Ramos (cell line): Measurements from ENCODE around the gene NTN1.

Experiments
- in situ Hi-C: fragments of 300-500 bp; cut with MboI; formaldehyde crosslinking; loops from one replicate; pipeline ENCODE4 v1.14.3; 2022; ENCODE audit warnings: low sequenced_read_pairs; ENCODE audit not compliant: unreplicated experiment

The NTN1 gene

GRCh38 chr17:9237661-9238301, 216.5 kb downstream of the NTN1 start:
- in situ Hi-C loops: no loop called here

GRCh38 chr17:9238340-9239245, 217.3 kb downstream of the NTN1 start:
- in situ Hi-C loops: no loop called here

DNA sequence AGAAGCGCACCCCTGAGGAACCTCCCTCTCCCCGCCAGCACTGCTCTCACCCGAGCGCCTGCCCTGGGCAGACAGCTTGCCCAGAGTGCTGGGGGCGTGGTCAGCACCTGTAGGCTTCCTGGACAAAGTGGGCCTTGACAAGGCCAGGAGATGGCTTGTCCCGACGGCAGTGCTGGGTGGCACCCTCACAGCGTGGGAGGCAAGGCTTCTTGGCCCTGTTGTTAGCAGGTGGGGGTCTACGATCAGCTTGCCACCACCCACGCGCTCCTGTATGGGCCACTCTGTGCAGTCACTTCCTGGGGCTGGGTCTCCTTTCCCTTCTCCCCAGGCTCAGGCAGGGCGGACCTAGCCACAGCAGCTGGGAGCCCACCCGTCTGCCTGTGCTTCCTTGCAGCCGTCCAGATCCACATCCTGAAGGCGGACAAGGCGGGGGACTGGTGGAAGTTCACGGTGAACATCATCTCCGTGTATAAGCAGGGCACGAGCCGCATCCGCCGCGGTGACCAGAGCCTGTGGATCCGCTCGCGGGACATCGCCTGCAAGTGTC, 218.0 kb downstream of the NTN1 start:
- in situ Hi-C loops: no loop called here

DNA sequence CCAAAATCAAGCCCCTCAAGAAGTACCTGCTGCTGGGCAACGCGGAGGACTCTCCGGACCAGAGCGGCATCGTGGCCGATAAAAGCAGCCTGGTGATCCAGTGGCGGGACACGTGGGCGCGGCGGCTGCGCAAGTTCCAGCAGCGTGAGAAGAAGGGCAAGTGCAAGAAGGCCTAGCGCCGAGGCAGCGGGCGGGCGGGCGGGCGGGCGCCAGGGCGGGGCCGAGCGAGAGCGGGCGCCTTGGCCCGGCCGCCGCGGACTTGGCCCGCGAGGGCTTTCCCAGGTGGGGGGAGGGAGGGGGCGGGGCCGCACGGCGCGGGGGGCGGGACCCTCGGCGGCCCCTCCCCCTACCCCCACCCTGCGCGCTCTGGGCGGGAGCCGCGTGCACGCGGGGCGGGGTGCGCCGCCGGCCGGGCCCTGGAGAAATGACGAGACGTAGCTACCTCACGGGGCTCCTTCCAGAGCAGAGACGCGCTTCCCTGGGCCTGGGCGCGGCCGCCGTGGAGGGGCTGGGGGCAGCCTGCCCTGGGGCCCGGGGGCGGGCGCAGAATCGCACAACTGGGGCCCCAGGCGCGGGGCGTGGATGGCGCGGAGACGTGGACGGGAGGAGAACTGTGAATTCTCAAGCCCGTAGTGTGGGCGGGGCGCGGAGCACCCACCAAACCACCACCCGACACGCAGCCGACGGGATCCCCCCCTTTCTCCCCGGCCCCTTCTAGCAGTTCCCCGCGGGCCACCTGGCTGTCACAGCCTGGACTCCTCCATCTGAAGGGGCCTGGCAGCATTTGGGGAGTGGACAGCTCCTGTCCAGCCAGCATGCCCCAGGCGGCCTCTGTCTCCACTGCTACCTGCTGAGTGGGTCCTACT, 218.7 kb downstream of the NTN1 start:
- in situ Hi-C loops: no loop called here

- in situ Hi-C loops: no loop called here
Measured at GRCh38 chr17:9240659-9241370, 219.5 kb downstream of the NTN1 start.

GRCh38 chr17:9241371-9241712, 220.0 kb downstream of the NTN1 start:
- in situ Hi-C loops: no loop called here

- in situ Hi-C loops: no loop called here
Measured at GRCh38 chr17:9241774-9242496, 220.6 kb downstream of the NTN1 start.

- in situ Hi-C loops: no loop called here
Measured at GRCh38 chr17:9242497-9242881, 221.2 kb downstream of the NTN1 start.

DNA sequence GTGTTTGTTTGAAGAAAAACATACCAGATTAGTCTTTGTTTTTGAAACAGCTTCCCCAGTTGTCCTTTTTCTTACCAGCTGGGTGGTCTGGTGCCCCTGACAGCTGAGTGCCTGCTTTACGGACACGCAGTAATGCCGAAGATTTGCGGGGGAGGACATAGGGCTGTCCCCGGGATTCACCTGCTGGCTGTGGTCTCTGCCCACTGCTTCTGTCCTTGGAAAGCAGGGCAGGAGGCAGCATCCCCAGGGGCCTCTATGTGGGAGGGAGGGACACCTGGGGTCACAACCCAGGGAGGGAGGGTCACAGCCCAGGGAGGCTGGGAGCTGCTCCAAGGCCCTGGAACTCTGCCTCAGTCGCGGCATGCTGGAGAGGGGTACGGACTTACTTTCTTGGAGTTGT, 221.7 kb downstream of the NTN1 start:
- in situ Hi-C loops: no loop called here

DNA sequence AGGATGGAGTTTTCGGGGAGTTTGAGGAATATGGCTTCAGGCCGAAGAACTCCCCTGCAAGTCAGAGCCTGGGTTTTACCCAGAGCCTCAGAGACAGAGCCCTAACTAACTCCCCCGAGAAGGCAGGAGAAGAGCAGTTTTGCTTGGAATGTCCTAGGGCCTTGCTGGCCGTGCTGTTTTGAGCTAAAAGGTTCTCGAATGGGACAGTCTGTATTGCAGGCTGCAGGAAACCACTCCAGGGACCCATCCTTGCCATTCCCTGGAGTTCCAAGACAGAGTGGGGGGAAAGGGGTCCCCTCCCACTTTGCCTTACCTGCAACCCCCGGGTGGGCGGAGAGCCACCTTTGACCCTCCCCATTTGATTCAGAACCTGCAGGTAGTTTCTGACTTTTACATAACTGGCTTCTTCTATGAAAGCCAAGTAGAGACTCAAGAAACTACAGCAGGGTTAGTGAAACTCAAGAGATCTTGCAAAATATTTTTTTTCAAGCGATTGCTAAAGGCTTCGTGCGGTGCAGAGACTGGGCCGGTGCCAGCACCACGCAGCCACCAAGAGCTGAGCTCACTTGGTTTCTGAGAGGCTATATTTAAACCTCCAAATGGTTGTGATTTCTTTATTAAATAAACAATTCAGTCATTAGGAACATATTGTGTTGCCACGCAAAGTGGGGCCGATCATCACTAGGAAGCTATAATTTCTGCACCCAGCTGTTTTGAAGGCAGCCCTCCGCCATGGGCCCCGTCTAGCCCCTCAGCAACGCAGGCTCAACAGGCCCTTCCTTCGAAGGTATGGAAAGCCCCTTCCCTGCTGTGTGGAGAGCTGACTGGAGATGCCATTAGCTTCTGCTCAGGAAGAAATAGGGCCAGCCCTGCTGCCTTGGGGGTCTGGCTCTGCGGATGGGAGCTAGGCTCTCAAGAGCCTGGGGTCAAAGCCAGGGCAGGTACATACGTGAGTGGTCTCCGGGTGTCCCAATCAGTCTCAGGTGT, 223.0 kb downstream of the NTN1 start:
- in situ Hi-C loops: no loop called here

DNA sequence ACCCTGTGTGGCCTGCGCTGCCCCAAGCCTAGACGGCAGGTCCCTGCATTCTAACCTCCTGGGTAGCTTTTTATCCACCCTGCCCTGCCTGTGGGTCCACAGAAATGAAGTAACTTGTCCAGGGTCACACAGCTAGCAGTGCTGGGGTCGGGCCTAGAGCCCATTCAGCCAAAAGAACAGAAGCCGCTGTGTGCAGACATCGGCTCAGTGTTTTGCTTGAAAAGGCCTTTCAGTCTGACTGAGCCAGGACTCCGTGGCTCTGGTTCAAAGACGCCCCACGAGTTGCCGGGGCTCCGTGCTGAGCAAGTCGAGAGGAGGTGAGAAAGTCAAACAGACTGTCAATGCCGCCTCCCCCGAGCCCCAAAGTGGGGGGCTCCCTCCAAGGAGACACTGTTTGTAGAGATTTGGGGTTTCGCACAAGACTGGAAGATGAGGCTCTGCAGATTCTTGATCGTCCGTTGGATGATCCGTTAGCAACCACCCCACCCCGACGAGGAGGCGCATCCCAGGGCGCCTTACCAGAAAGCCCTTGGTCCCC, 226.2 kb downstream of the NTN1 start:
- in situ Hi-C loops: no loop called here

- in situ Hi-C loops: no loop called here
Measured at GRCh38 chr17:9249245-9249953, 228.1 kb downstream of the NTN1 start.

DNA sequence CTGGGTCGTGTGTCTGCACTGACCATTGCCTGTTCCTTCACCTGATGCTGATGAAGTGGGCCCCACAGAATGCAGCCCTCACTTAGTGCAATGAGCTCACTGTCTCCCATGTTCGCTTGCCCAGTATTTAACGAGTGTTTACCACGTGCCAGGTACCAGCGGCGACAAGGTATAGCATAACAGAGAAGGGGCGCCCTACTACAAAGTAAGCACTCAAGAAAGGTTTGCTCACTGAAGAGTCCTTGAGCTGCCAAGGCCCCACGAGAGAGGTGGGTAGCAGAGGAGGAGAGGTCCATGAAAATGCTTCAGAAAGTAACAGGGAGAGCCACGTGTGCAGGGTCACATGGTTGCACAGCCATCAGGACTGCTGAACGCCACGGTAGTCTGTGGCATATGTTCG, 230.0 kb downstream of the NTN1 start:
- in situ Hi-C loops: no loop called here

DNA sequence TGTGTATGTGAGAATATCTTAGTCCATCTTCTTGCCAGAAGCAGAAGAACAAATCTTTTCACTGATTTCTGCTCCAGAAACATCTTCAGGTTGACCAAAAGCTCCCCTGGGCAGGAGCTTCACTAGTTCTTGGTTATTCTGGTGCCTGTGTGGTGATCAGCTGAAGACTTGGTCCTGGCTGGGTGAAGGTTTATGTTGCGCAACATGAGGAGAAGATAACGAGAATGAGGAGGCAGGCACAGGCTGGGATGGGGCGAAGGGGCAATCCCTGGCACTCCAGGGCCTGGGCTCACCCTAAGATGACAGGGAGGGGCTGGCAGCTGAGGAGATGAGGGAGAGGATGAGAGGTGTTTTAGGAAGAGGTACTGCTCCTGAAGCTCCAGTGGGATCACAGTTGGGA, 232.0 kb downstream of the NTN1 start:
- in situ Hi-C loops: no loop called here

DNA sequence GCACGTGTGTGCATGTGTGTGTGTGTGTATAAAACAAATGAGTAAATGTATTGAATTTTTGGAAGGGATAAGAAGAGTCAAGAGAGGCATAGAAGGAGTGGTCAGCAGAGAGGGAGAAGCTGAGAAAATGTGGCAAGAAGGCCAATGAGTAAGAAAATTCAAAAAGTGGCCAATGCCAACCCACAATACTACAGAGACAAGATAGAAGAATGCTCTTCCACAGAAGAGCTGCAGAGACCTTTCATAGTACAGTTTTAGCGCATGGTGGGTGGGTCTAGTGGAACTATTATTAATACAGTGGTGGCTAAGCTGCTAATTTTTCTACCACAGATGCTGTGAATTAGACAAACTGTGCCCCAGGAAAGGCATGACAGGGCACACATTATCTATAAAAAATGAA, 233.5 kb downstream of the NTN1 start:
- in situ Hi-C loops: no loop called here

- in situ Hi-C loops: no loop called here
Measured at GRCh38 chr17:9255833-9256232, 234.5 kb downstream of the NTN1 start.

- in situ Hi-C loops: no loop called here
Measured at GRCh38 chr17:9256361-9256750, 235.0 kb downstream of the NTN1 start.
